MCF 10A (cell line): ENCODE data around the gene KLK13. TPM values are rescaled to one million over a fixed set of nuclear protein-coding genes. Genes with fewer than 3 reads are reported as not detected.

Experiments used
- BruUV-seq: library from RNA; stranded (reverse); fragments of 400-500 nt; replicated peaks from 2 replicates; lab custom pipeline; 2021; lab: Mats Ljungman, UMichigan
- CTCF ChIA-PET: fragments of 300-600 bp; sonication (Branson Sonifier 250); formaldehyde crosslinking; extraction: SDS; loops from one replicate; lab custom pipeline; 2021; ENCODE audit warnings: antibody characterized with exemption, inconsistent platforms; lab: Yijun Ruan, JAX
- POLR2A ChIA-PET: fragments of 300-600, 350-650 bp; sonication (Branson Sonifier 250); formaldehyde crosslinking; extraction: SDS; loops from one replicate; lab custom pipeline; 2020; ENCODE audit warnings: antibody characterized with exemption, inconsistent platforms; lab: Yijun Ruan, JAX
- DNase-seq: peaks from one replicate; pipeline ENCODE4 v3.0.0-alpha.2; 2018; ENCODE audit not compliant: unreplicated experiment
- H3K27ac Mint-ChIP-seq: one replicate; pipeline ENCODE4 v1.8.0; 2022; ENCODE audit warnings: mild to moderate bottlenecking, low read depth, mixed read lengths; ENCODE audit not compliant: unreplicated experiment
- H3K27me3 Mint-ChIP-seq: one replicate; pipeline ENCODE4 v1.8.0; 2022; ENCODE audit warnings: mixed read lengths; ENCODE audit not compliant: insufficient read depth, unreplicated experiment
- H3K36me3 Mint-ChIP-seq: one replicate; pipeline ENCODE4 v1.8.0; 2022; ENCODE audit warnings: mild to moderate bottlenecking, moderate library complexity, mixed read lengths; ENCODE audit not compliant: insufficient read depth, unreplicated experiment
- H3K4me1 Mint-ChIP-seq: one replicate; pipeline ENCODE4 v1.8.0; 2022; ENCODE audit warnings: mixed read lengths; ENCODE audit not compliant: insufficient read depth, unreplicated experiment
- H3K4me3 Mint-ChIP-seq: one replicate; pipeline ENCODE4 v1.8.0; 2022; ENCODE audit warnings: mild to moderate bottlenecking, moderate library complexity, mixed read lengths; ENCODE audit not compliant: unreplicated experiment
- H3K9me3 Mint-ChIP-seq: one replicate; pipeline ENCODE4 v1.8.0; 2022; ENCODE audit warnings: mixed read lengths; ENCODE audit not compliant: unreplicated experiment
- intact Hi-C: fragments of 100-400 bp; cut with micrococcal nuclease; formaldehyde crosslinking; loops from 2 replicates; pipeline ENCODE4 v1.14.1; 2022
- total RNA-seq: library from RNA; stranded (reverse); gene quantifications from 2 replicates; pipeline ENCODE4 v1.2.3, GENCODE V29; 2022
- TF ChIP-seq, protein P1 (sequence below): fragments of 200-600 bp; IDR thresholded peaks from one replicate; pipeline ENCODE4 v1.8.0; 2022; ENCODE audit warnings: antibody characterized with exemption, mild to moderate bottlenecking; ENCODE audit not compliant: unreplicated experiment

KLK13 gene
- total RNA-seq, 1 experiment from 2014 or later: not detected

- POLR2A ChIA-PET: no interaction called here
- Mint-ChIP-seq H3K27ac (no peak overlapping the region), H3K9me3 (no peaks in the 10 kb centered on the region), H3K36me3 (no peaks in the 10 kb centered on the region), H3K4me1 (peaks cover 7% of the 10 kb centered on the region), H3K4me3 (no peak overlapping the region), H3K27me3 (no peaks in the 10 kb centered on the region)
- DNase-seq: peak; percentile 5
- BruUV-seq: no TSS peak
- intact Hi-C loops: no loop called here
- CTCF ChIA-PET: interaction anchor here (0.7 kb wide), 2 partner anchors 11 to 90 kb away, joined by 4 read pairs; no protein-coding TSS in a partner anchor
- TF ChIP-seq, protein P1, sequence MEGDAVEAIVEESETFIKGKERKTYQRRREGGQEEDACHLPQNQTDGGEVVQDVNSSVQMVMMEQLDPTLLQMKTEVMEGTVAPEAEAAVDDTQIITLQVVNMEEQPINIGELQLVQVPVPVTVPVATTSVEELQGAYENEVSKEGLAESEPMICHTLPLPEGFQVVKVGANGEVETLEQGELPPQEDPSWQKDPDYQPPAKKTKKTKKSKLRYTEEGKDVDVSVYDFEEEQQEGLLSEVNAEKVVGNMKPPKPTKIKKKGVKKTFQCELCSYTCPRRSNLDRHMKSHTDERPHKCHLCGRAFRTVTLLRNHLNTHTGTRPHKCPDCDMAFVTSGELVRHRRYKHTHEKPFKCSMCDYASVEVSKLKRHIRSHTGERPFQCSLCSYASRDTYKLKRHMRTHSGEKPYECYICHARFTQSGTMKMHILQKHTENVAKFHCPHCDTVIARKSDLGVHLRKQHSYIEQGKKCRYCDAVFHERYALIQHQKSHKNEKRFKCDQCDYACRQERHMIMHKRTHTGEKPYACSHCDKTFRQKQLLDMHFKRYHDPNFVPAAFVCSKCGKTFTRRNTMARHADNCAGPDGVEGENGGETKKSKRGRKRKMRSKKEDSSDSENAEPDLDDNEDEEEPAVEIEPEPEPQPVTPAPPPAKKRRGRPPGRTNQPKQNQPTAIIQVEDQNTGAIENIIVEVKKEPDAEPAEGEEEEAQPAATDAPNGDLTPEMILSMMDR: no peak
These were observed 54.7 kb downstream of the KLK13 start for GRCh38 chr19:51010066-51010795.

GRCh38 chr19:51009061-51009891, 55.6 kb downstream of the KLK13 start:
- Mint-ChIP-seq H3K4me1 (peaks cover 7% of the 10 kb centered on the region), H3K27ac (no peak overlapping the region), H3K9me3 (no peaks in the 10 kb centered on the region), H3K27me3 (no peaks in the 10 kb centered on the region), H3K36me3 (no peaks in the 10 kb centered on the region), H3K4me3 (no peak overlapping the region)
- CTCF ChIA-PET: no interaction called here
- DNase-seq: no peak
- intact Hi-C loops: no loop called here
- TF ChIP-seq, protein P1: no peak
- POLR2A ChIA-PET: no interaction called here
- no TSS peak for BruUV-seq

DNA sequence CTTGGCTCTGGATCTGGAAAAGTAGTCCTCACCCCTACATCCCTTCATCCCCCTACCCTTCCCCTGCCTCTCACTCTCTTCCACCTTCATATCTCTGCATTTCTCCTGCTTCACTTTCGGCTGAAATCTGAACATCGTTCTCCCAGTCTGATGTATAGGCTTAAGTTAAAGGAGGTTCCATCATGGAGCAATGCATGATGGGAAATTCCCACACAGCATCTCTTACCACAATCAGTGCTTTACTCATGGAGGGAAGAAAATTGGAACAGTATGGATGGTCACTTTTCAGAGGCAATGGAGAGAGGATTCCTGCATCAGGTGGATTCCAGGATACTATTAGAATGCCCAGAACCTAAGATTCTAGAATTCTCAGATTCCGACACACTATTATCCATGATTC, 57.4 kb downstream of the KLK13 start:
- POLR2A ChIA-PET: no interaction called here
- Mint-ChIP-seq H3K4me3 (no peak overlapping the region), H3K36me3 (no peaks in the 10 kb centered on the region), H3K4me1 (peaks cover 7% of the 10 kb centered on the region), H3K27ac (no peak overlapping the region), H3K27me3 (no peaks in the 10 kb centered on the region), H3K9me3 (no peaks in the 10 kb centered on the region)
- intact Hi-C loops: no loop called here
- BruUV-seq: no TSS peak
- TF ChIP-seq, protein P1: no peak
- CTCF ChIA-PET: no interaction called here
- no peak for DNase-seq

GRCh38 chr19:51006406-51006805, 58.5 kb downstream of the KLK13 start:
- DNase-seq: no peak
- Mint-ChIP-seq H3K27ac (no peak overlapping the region), H3K4me1 (peaks cover 7% of the 10 kb centered on the region), H3K36me3 (peaks cover 6% of the 10 kb centered on the region), H3K4me3 (no peak overlapping the region), H3K9me3 (no peaks in the 10 kb centered on the region), H3K27me3 (no peaks in the 10 kb centered on the region)
- CTCF ChIA-PET: interaction anchor here (0.6 to 0.8 kb wide), 2 partner anchors 11 to 88 kb away, joined by 3 to 4 read pairs; no protein-coding TSS in a partner anchor
- TF ChIP-seq, protein P1: no peak
- POLR2A ChIA-PET: no interaction called here
- intact Hi-C loops: no loop called here
- BruUV-seq: no TSS peak
